Activated naive CD4-positive, alpha-beta T cell treated with anti-CD3 and anti-CD28 coated beads, Interleukin-2, amount 10 ng/mL, durations not matched to agents 7 days and 5 days (primary cell): Measurements from ENCODE around the gene C5orf22.

Source experiments
- CTCF ChIA-PET: fragments of 350-600 bp; sonication (Branson Sonifier 250); formaldehyde crosslinking; loops from one replicate; lab custom pipeline; 2021; ENCODE audit warnings: antibody characterized with exemption; lab: Charles Lee
- DNase-seq: peaks from one replicate; pipeline ENCODE4 v3.0.0-alpha.2; 2020
- H3K27ac Mint-ChIP-seq: one replicate; pipeline ENCODE4 v1.8.0; 2021; ENCODE audit warnings: mild to moderate bottlenecking, moderate library complexity, mixed read lengths
- H3K27me3 Mint-ChIP-seq: one replicate; pipeline ENCODE4 v1.8.0; 2021; ENCODE audit warnings: mild to moderate bottlenecking, mixed read lengths
- H3K36me3 Mint-ChIP-seq: one replicate; pipeline ENCODE4 v1.8.0; 2021; ENCODE audit warnings: mixed read lengths
- H3K4me1 Mint-ChIP-seq: one replicate; pipeline ENCODE4 v1.8.0; 2021; ENCODE audit warnings: mixed read lengths
- H3K4me3 Mint-ChIP-seq: one replicate; pipeline ENCODE4 v1.8.0; 2021; ENCODE audit warnings: mild to moderate bottlenecking, moderate library complexity, mixed read lengths
- H3K9me3 Mint-ChIP-seq: one replicate; pipeline ENCODE4 v1.8.0; 2021; ENCODE audit warnings: mixed read lengths

C5orf22 gene

GRCh38 chr5:31531888-31532547 lies at the start of gene C5orf22, which contains the start of gene DROSHA:
TSS of gene C5orf22 (plus strand) at chr5:31532301. CDS start at chr5:31532393, 92 bp downstream.
TSS of gene DROSHA (minus strand) at chr5:31532093. CDS start at chr5:31529059, 3,034 bp downstream.
- H3K9me3 Mint-ChIP-seq = no peaks in the 10 kb centered on the region
- H3K4me1 Mint-ChIP-seq = peaks cover 48% of the 10 kb centered on the region
- DNase-seq = peak; percentile 96
- H3K27ac Mint-ChIP-seq = peak within 1 kb of the TSS; percentile 94
- H3K27me3 Mint-ChIP-seq = no peaks in the 10 kb centered on the region
- CTCF ChIA-PET = no interaction called here
- peaks cover 44% of the 10 kb centered on the region for H3K36me3 Mint-ChIP-seq
- H3K4me3 Mint-ChIP-seq = peak within 1 kb of the TSS; percentile 96

- H3K4me1 Mint-ChIP-seq = no peaks in the 10 kb centered on the region
- no peaks in the 10 kb centered on the region for H3K27me3 Mint-ChIP-seq
- H3K4me3 Mint-ChIP-seq = no peak overlapping the region
- H3K9me3 Mint-ChIP-seq = no peaks in the 10 kb centered on the region
- H3K27ac Mint-ChIP-seq = no peak overlapping the region
- peaks cover 43% of the 10 kb centered on the region for H3K36me3 Mint-ChIP-seq
- CTCF ChIA-PET = no interaction called here
- no peak for DNase-seq
Observed at GRCh38 chr5:31485376-31486207, 46.5 kb upstream of the C5orf22 start.

- no peak for DNase-seq
- Mint-ChIP-seq H3K4me1 (no peaks in the 10 kb centered on the region), H3K27ac (no peak overlapping the region), H3K27me3 (no peaks in the 10 kb centered on the region), H3K36me3 (peaks cover 45% of the 10 kb centered on the region), H3K9me3 (no peaks in the 10 kb centered on the region), H3K4me3 (no peak overlapping the region)
- CTCF ChIA-PET = no interaction called here
Observed at GRCh38 chr5:31486441-31486840, 45.7 kb upstream of the C5orf22 start.

- Mint-ChIP-seq H3K4me3 (no peak overlapping the region), H3K36me3 (peaks cover 40% of the 10 kb centered on the region), H3K9me3 (no peaks in the 10 kb centered on the region), H3K27ac (no peak overlapping the region), H3K4me1 (no peaks in the 10 kb centered on the region), H3K27me3 (no peaks in the 10 kb centered on the region)
- CTCF ChIA-PET = no interaction called here
- DNase-seq = no peak
Observed at GRCh38 chr5:31487506-31487905, 44.6 kb upstream of the C5orf22 start.

- DNase-seq = no peak
- H3K36me3 Mint-ChIP-seq = peaks cover 57% of the 10 kb centered on the region
- H3K9me3 Mint-ChIP-seq = no peaks in the 10 kb centered on the region
- H3K4me1 Mint-ChIP-seq = no peaks in the 10 kb centered on the region
- CTCF ChIA-PET = interaction anchor here (1.2 kb wide), 1 partner anchor 10 kb away, joined by 5 read pairs; no protein-coding TSS in a partner anchor
- H3K27me3 Mint-ChIP-seq = no peaks in the 10 kb centered on the region
- H3K4me3 Mint-ChIP-seq = no peak overlapping the region
- H3K27ac Mint-ChIP-seq = no peak overlapping the region
Observed at GRCh38 chr5:31492869-31493268, 39.2 kb upstream of the C5orf22 start.

- Mint-ChIP-seq H3K9me3 (no peaks in the 10 kb centered on the region), H3K36me3 (peaks cover 53% of the 10 kb centered on the region), H3K4me1 (no peaks in the 10 kb centered on the region), H3K27me3 (no peaks in the 10 kb centered on the region), H3K27ac (no peak overlapping the region), H3K4me3 (no peak overlapping the region)
- DNase-seq = no peak
- CTCF ChIA-PET = no interaction called here
Observed at GRCh38 chr5:31495336-31495735, 36.8 kb upstream of the C5orf22 start.

GRCh38 chr5:31496301-31496700 lies 35.8 kb upstream of the C5orf22 start:
- CTCF ChIA-PET = no interaction called here
- H3K36me3 Mint-ChIP-seq = peaks cover 51% of the 10 kb centered on the region

GRCh38 chr5:31496891-31497290 lies 35.2 kb upstream of the C5orf22 start:
- Mint-ChIP-seq H3K4me3 (no peak overlapping the region), H3K4me1 (no peaks in the 10 kb centered on the region), H3K36me3 (peaks cover 55% of the 10 kb centered on the region), H3K27ac (no peak overlapping the region), H3K9me3 (no peaks in the 10 kb centered on the region), H3K27me3 (no peaks in the 10 kb centered on the region)
- no peak for DNase-seq
- CTCF ChIA-PET = no interaction called here

More at GRCh38 chr5:31496301-31496700, 35.8 kb upstream of the C5orf22 start:
- no peak for DNase-seq
- Mint-ChIP-seq H3K27me3 (no peaks in the 10 kb centered on the region), H3K4me3 (no peak overlapping the region), H3K27ac (no peak overlapping the region), H3K9me3 (no peaks in the 10 kb centered on the region), H3K4me1 (no peaks in the 10 kb centered on the region)

GRCh38 chr5:31500256-31500655 lies 31.8 kb upstream of the C5orf22 start:
- Mint-ChIP-seq H3K27ac (no peak overlapping the region), H3K9me3 (no peaks in the 10 kb centered on the region), H3K36me3 (peaks cover 59% of the 10 kb centered on the region), H3K27me3 (no peaks in the 10 kb centered on the region), H3K4me1 (no peaks in the 10 kb centered on the region), H3K4me3 (no peak overlapping the region)
- CTCF ChIA-PET = no interaction called here
- no peak for DNase-seq

GRCh38 chr5:31502506-31502905 lies 29.6 kb upstream of the C5orf22 start:
- Mint-ChIP-seq H3K4me1 (no peaks in the 10 kb centered on the region), H3K27me3 (no peaks in the 10 kb centered on the region), H3K27ac (no peak overlapping the region), H3K9me3 (no peaks in the 10 kb centered on the region), H3K4me3 (no peak overlapping the region), H3K36me3 (peaks cover 53% of the 10 kb centered on the region)
- DNase-seq = no peak
- CTCF ChIA-PET = no interaction called here

GRCh38 chr5:31504529-31504928 lies 27.6 kb upstream of the C5orf22 start:
- Mint-ChIP-seq H3K27ac (no peak overlapping the region), H3K4me3 (no peak overlapping the region), H3K27me3 (no peaks in the 10 kb centered on the region), H3K36me3 (peaks cover 58% of the 10 kb centered on the region), H3K4me1 (no peaks in the 10 kb centered on the region), H3K9me3 (no peaks in the 10 kb centered on the region)
- DNase-seq = no peak
- CTCF ChIA-PET = no interaction called here

- CTCF ChIA-PET = no interaction called here
- Mint-ChIP-seq H3K27me3 (no peaks in the 10 kb centered on the region), H3K9me3 (no peaks in the 10 kb centered on the region), H3K36me3 (peaks cover 54% of the 10 kb centered on the region), H3K4me3 (no peak overlapping the region), H3K27ac (no peak overlapping the region), H3K4me1 (peaks cover 4% of the 10 kb centered on the region)
- no peak for DNase-seq
Observed at GRCh38 chr5:31511305-31511704, 20.8 kb upstream of the C5orf22 start.

- no peak for DNase-seq
- Mint-ChIP-seq H3K36me3 (peaks cover 34% of the 10 kb centered on the region), H3K4me1 (peaks cover 13% of the 10 kb centered on the region), H3K27ac (peak overlapping the region; percentile 26), H3K4me3 (no peak overlapping the region), H3K27me3 (no peaks in the 10 kb centered on the region), H3K9me3 (no peaks in the 10 kb centered on the region)
- CTCF ChIA-PET = no interaction called here
Observed at GRCh38 chr5:31516802-31517201, 15.3 kb upstream of the C5orf22 start.

- no peak overlapping the region for H3K27ac Mint-ChIP-seq
- H3K4me1 Mint-ChIP-seq = no peaks in the 10 kb centered on the region
- no peak overlapping the region for H3K4me3 Mint-ChIP-seq
- CTCF ChIA-PET = no interaction called here
- no peak for DNase-seq
- H3K36me3 Mint-ChIP-seq = peaks cover 48% of the 10 kb centered on the region
- no peaks in the 10 kb centered on the region for H3K27me3 Mint-ChIP-seq
- H3K9me3 Mint-ChIP-seq = no peaks in the 10 kb centered on the region
Observed at GRCh38 chr5:31523041-31523440, 9.1 kb upstream of the C5orf22 start.
